K562 (cell line): ENCODE results near the gene ZNF516.

Experiments used
- ARID2 ChIP-seq: fragments of 450-650 bp; IDR thresholded peaks from 2 replicates; pipeline ENCODE4 v1.6.1; 2017; ENCODE audit warnings: antibody characterized with exemption, mild to moderate bottlenecking
- CAMTA2 ChIP-seq: fragments of 250-450 bp; sonication (Bioruptor Pico); conservative IDR thresholded peaks from 2 replicates; pipeline ENCODE4 v1.5.1; 2022
- DDX20 ChIP-seq: fragments of 450-650 bp; IDR thresholded peaks from 2 replicates; pipeline ENCODE4 v1.6.1; 2016; ENCODE audit warnings: missing genetic modification characterization, low read depth, mild to moderate bottlenecking, missing compliant biosample characterization, moderate library complexity
- POLR2A ChIP-seq: fragments of 450-650 bp; conservative IDR thresholded peaks from 2 replicates; pipeline ENCODE4 v1.6.1; 2016
- SRF ChIP-seq, 2 experiments: fragments of 250-450, 450-650 bp in 1 of 2; sonication (Bioruptor Pico) in 1 of 2; sonication (generic) in 1 of 2; formaldehyde crosslinking; IDR thresholded peaks; 2 replicates each; pipeline versions ENCODE4 v1.5.0 to v1.5.1; 2020 to 2022; ENCODE audit warnings: mild to moderate bottlenecking in 1 of 2, missing genetic modification reagents in 1 of 2
- TAF15 ChIP-seq: fragments of 200-400 bp; formaldehyde crosslinking; IDR thresholded peaks from 2 replicates; pipeline ENCODE4 v1.6.1; 2017; ENCODE audit warnings: mild to moderate bottlenecking, low read depth, low read length, moderate library complexity
- ZNF253 ChIP-seq: fragments of 250-450 bp; sonication (Bioruptor Pico); conservative IDR thresholded peaks from 2 replicates; pipeline ENCODE4 v1.6.1; 2021; ENCODE audit warnings: mild to moderate bottlenecking
- ZNF589 ChIP-seq: fragments of 200-800 bp; sonication (Bioruptor generic); IDR thresholded peaks from 2 replicates; pipeline ENCODE4 v1.6.1; 2016; ENCODE audit warnings: low read depth, missing genetic modification characterization, missing compliant biosample characterization
- TF ChIP-seq, protein P1 (sequence below): sonication (generic); formaldehyde crosslinking; IDR thresholded peaks from 2 replicates; pipeline ENCODE4 v1.5.0; 2020; ENCODE audit warnings: missing genetic modification reagents
- TF ChIP-seq, protein P2 (sequence below): sonication (generic); formaldehyde crosslinking; IDR thresholded peaks from 2 replicates; pipeline ENCODE4 v1.9.0; 2022; ENCODE audit warnings: mild to moderate bottlenecking, missing genetic modification reagents
- TF ChIP-seq, protein P3 (sequence below), 3 experiments: IDR thresholded peaks in 2 of 3; conservative IDR thresholded peaks in 1 of 3; 2 replicates each; pipeline ENCODE4 v1.5.1; 2011 to 2012; ENCODE audit warnings: low read length in 3 of 3, mild to moderate bottlenecking in 3 of 3, control low read depth in 2 of 3, improper control_type of control experiment in 1 of 3, inconsistent platforms in 1 of 3, low read depth in 1 of 3, mixed read lengths in 1 of 3, moderate library complexity in 1 of 3; ENCODE audit not compliant: insufficient read depth in 2 of 3
- TF ChIP-seq, protein P4 (sequence below): sonication (generic); formaldehyde crosslinking; IDR thresholded peaks from 2 replicates; pipeline ENCODE4 v1.8.0; 2022; ENCODE audit warnings: mild to moderate bottlenecking, missing genetic modification reagents
- TF ChIP-seq, protein P5 (sequence below): sonication (generic); formaldehyde crosslinking; IDR thresholded peaks from 2 replicates; pipeline ENCODE4 v1.8.0; 2022; ENCODE audit warnings: mild to moderate bottlenecking, missing genetic modification reagents

DNA sequence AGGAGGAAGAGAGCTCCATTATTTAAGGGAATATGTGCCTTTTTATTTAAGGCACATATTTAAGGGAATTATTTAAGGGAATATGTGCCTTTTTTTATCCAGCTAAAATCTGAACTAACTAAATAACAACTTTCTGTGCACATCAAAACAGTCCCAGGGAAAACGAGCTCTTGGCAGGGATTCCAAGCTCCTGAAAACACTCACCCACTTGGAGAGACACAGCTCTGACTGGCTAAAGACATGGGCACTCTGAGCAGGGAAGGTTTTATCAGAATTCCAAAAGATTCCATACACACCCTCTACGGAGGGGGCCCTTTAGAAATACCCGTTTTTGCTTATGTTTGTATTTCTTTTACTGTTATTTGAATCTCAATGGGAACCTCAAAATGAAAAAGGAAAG, 181.0 kb downstream of the ZNF516 start:
- TF ChIP-seq, protein P1, sequence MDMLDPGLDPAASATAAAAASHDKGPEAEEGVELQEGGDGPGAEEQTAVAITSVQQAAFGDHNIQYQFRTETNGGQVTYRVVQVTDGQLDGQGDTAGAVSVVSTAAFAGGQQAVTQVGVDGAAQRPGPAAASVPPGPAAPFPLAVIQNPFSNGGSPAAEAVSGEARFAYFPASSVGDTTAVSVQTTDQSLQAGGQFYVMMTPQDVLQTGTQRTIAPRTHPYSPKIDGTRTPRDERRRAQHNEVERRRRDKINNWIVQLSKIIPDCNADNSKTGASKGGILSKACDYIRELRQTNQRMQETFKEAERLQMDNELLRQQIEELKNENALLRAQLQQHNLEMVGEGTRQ: no peak
- TF ChIP-seq SRF (CRISPR knock-in tag; IDR thresholded peaks at IDR 0.05): no peak
- TF ChIP-seq TAF15: no peak
- TF ChIP-seq, protein P2, sequence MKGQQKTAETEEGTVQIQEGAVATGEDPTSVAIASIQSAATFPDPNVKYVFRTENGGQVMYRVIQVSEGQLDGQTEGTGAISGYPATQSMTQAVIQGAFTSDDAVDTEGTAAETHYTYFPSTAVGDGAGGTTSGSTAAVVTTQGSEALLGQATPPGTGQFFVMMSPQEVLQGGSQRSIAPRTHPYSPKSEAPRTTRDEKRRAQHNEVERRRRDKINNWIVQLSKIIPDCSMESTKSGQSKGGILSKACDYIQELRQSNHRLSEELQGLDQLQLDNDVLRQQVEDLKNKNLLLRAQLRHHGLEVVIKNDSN (CRISPR knock-in tag): no peak
- TF ChIP-seq, protein P3, sequence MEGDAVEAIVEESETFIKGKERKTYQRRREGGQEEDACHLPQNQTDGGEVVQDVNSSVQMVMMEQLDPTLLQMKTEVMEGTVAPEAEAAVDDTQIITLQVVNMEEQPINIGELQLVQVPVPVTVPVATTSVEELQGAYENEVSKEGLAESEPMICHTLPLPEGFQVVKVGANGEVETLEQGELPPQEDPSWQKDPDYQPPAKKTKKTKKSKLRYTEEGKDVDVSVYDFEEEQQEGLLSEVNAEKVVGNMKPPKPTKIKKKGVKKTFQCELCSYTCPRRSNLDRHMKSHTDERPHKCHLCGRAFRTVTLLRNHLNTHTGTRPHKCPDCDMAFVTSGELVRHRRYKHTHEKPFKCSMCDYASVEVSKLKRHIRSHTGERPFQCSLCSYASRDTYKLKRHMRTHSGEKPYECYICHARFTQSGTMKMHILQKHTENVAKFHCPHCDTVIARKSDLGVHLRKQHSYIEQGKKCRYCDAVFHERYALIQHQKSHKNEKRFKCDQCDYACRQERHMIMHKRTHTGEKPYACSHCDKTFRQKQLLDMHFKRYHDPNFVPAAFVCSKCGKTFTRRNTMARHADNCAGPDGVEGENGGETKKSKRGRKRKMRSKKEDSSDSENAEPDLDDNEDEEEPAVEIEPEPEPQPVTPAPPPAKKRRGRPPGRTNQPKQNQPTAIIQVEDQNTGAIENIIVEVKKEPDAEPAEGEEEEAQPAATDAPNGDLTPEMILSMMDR (IDR thresholded peaks at IDR 0.05 in 2 of 3, conservative IDR thresholded peaks at IDR 0.05 in 1 of 3; ENCODE audit: insufficient read depth in 2 of 3, low read depth in 1 of 3, low read length in 3 of 3): no peak
- TF ChIP-seq ARID2: no peak
- no peak for TF ChIP-seq POLR2A
- TF ChIP-seq ZNF253 (CRISPR knock-in tag): no peak
- TF ChIP-seq DDX20: no peak
- TF ChIP-seq, protein P4, sequence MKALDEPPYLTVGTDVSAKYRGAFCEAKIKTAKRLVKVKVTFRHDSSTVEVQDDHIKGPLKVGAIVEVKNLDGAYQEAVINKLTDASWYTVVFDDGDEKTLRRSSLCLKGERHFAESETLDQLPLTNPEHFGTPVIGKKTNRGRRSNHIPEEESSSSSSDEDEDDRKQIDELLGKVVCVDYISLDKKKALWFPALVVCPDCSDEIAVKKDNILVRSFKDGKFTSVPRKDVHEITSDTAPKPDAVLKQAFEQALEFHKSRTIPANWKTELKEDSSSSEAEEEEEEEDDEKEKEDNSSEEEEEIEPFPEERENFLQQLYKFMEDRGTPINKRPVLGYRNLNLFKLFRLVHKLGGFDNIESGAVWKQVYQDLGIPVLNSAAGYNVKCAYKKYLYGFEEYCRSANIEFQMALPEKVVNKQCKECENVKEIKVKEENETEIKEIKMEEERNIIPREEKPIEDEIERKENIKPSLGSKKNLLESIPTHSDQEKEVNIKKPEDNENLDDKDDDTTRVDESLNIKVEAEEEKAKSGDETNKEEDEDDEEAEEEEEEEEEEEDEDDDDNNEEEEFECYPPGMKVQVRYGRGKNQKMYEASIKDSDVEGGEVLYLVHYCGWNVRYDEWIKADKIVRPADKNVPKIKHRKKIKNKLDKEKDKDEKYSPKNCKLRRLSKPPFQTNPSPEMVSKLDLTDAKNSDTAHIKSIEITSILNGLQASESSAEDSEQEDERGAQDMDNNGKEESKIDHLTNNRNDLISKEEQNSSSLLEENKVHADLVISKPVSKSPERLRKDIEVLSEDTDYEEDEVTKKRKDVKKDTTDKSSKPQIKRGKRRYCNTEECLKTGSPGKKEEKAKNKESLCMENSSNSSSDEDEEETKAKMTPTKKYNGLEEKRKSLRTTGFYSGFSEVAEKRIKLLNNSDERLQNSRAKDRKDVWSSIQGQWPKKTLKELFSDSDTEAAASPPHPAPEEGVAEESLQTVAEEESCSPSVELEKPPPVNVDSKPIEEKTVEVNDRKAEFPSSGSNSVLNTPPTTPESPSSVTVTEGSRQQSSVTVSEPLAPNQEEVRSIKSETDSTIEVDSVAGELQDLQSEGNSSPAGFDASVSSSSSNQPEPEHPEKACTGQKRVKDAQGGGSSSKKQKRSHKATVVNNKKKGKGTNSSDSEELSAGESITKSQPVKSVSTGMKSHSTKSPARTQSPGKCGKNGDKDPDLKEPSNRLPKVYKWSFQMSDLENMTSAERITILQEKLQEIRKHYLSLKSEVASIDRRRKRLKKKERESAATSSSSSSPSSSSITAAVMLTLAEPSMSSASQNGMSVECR (CRISPR knock-in tag): no peak
- TF ChIP-seq ZNF589 (CRISPR knock-in tag): no peak
- TF ChIP-seq CAMTA2 (CRISPR knock-in tag): no peak
- TF ChIP-seq, protein P5, sequence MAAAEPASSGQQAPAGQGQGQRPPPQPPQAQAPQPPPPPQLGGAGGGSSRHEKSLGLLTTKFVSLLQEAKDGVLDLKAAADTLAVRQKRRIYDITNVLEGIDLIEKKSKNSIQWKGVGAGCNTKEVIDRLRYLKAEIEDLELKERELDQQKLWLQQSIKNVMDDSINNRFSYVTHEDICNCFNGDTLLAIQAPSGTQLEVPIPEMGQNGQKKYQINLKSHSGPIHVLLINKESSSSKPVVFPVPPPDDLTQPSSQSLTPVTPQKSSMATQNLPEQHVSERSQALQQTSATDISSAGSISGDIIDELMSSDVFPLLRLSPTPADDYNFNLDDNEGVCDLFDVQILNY: no peak
